HCT116 (cell line): Measurements from ENCODE around the gene ADK. TPM values are rescaled to one million over a fixed set of nuclear protein-coding genes. Genes with fewer than 3 reads are reported as not detected.
A peak's percentile ranks its signal among the peaks of the same experiment; 100 is the strongest.
"Not testable (repeated sequence)": the region's sequence is repeated elsewhere in the genome, so short reads cannot be mapped to it uniquely, and the experiment has no call there.

Experiments
- ATAC-seq: fragments of 200-7000 bp; cut with Tn5 transposase; 2 replicates; pipeline ENCODE4 v1.9.1; 2020; ENCODE audit warnings: mild to moderate bottlenecking, moderate library complexity
- BruUV-seq: library from RNA; stranded (reverse); fragments of 400-500 nt; replicated peaks from 2 replicates; lab custom pipeline; 2021; lab: Mats Ljungman, UMichigan
- CTCF ChIA-PET: fragments of 300-600 bp; sonication (Branson Sonifier 250); formaldehyde crosslinking; loops from one replicate; lab custom pipeline; 2021; ENCODE audit warnings: antibody characterized with exemption; lab: Charles Lee
- POLR2A ChIA-PET: fragments of 300-600, 350-600 bp; sonication (Branson Sonifier 250); formaldehyde crosslinking; loops from one replicate; lab custom pipeline; 2021; ENCODE audit warnings: antibody characterized with exemption; lab: Charles Lee
- RAD21 ChIA-PET, 2 experiments: fragments of 300-600 bp; sonication (Branson Sonifier 250); formaldehyde crosslinking; loops; one replicate each; lab custom pipeline; 2023; ENCODE audit warnings: low total read pairs in 2 of 2; ENCODE audit not compliant: uncharacterized antibody in 2 of 2, unreplicated experiment in 2 of 2, low non-redundant PET in 1 of 2; lab: Charles Lee
- DNase-seq: peaks from one replicate; pipeline ENCODE4 v3.0.0-alpha.2; 2010; ENCODE audit warnings: low read depth, low spot score
- H2AFZ ChIP-seq: fragments of 200-600 bp; shearing (Covaris generic), sonication (generic); 2 replicates; pipeline ENCODE4 v1.6.1; 2017; ENCODE audit warnings: low read depth, mixed run types, mixed read lengths, antibody characterized with exemption, low read length; ENCODE audit not compliant: poor library complexity, severe bottlenecking
- H3K27ac ChIP-seq: 2 replicates; pipeline ENCODE4 v1.5.1; 2012; ENCODE audit warnings: low read depth, low read length
- H3K27me3 ChIP-seq: fragments of 200-600 bp; sonication (generic); 2 replicates; pipeline ENCODE4 v1.6.1; 2016; ENCODE audit warnings: mixed run types, low read length, mixed read lengths; ENCODE audit not compliant: insufficient read depth
- H3K36me3 ChIP-seq, 2 experiments: fragments of 200-500 bp in 1 of 2; fragments of 200-600 bp in 1 of 2; sonication (Bioruptor generic) in 1 of 2; sonication (generic) in 1 of 2; 2 replicates each; pipeline versions ENCODE4 v1.5.1 to v1.6.1; 2014 to 2016; ENCODE audit warnings: low read length in 2 of 2, inconsistent platforms in 1 of 2, mixed read lengths in 1 of 2, mixed run types in 1 of 2; ENCODE audit not compliant: insufficient read depth in 2 of 2, control insufficient read depth in 1 of 2
- H3K4me1 ChIP-seq, 2 experiments: fragments of 200-600 bp in 1 of 2; sonication (generic) in 1 of 2; 2 replicates each; pipeline versions ENCODE4 v1.5.1 to v1.6.1; 2012 to 2017; ENCODE audit warnings: low read length in 2 of 2, inconsistent platforms in 1 of 2, mild to moderate bottlenecking in 1 of 2, mixed read lengths in 1 of 2, mixed run types in 1 of 2, moderate library complexity in 1 of 2; ENCODE audit not compliant: insufficient read depth in 2 of 2, control insufficient read depth in 1 of 2
- H3K4me2 ChIP-seq: fragments of 200-600 bp; sonication (generic); 2 replicates; pipeline ENCODE4 v1.6.1; 2017; ENCODE audit warnings: mixed run types, low read length, mixed read lengths
- H3K4me3 ChIP-seq, 2 experiments: fragments of 200-600 bp in 1 of 2; sonication (generic) in 1 of 2; replicated peaks in 1 of 2; 2 replicates each; pipeline ENCODE4 v1.5.1; 2011 to 2016; ENCODE audit warnings: low read length in 2 of 2, control low read depth in 1 of 2, low read depth in 1 of 2, mild to moderate bottlenecking in 1 of 2, mixed read lengths in 1 of 2, mixed run types in 1 of 2
- H3K79me2 ChIP-seq: fragments of 200-600 bp; sonication (generic); 2 replicates; pipeline ENCODE4 v1.6.1; 2017; ENCODE audit warnings: mild to moderate bottlenecking, mixed run types, low read length, moderate library complexity, mixed read lengths; ENCODE audit not compliant: insufficient read depth
- H3K9ac ChIP-seq: fragments of 200-600 bp; sonication (generic); 2 replicates; pipeline ENCODE4 v1.6.1; 2016; ENCODE audit warnings: low read length, mixed read lengths
- H3K9me2 ChIP-seq: fragments of 200-600 bp; sonication (generic), shearing (Covaris generic); 2 replicates; pipeline ENCODE4 v1.6.1; 2017; ENCODE audit warnings: mixed run types, mild to moderate bottlenecking, moderate library complexity; ENCODE audit not compliant: insufficient read depth
- H3K9me3 ChIP-seq, 2 experiments: fragments of 200-500 bp in 1 of 2; fragments of 200-600 bp in 1 of 2; sonication (Bioruptor generic) in 1 of 2; sonication (generic) in 1 of 2; 2 replicates each; pipeline ENCODE4 v1.6.1; 2014 to 2017; ENCODE audit warnings: low read length in 2 of 2, mixed read lengths in 2 of 2, inconsistent platforms in 1 of 2, low read depth in 1 of 2, mild to moderate bottlenecking in 1 of 2, mixed run types in 1 of 2, moderate library complexity in 1 of 2; ENCODE audit not compliant: control insufficient read depth in 1 of 2, insufficient read depth in 1 of 2
- H4K20me1 ChIP-seq: fragments of 200-600 bp; sonication (generic), shearing (Covaris generic); 2 replicates; pipeline ENCODE4 v1.6.1; 2017; ENCODE audit warnings: mixed run types, mild to moderate bottlenecking, moderate library complexity; ENCODE audit not compliant: insufficient read depth
- CEBPB ChIP-seq: IDR thresholded peaks from 2 replicates; pipeline ENCODE4 v1.6.1; 2012; ENCODE audit warnings: low read depth
- CTCF ChIP-seq, 3 experiments: fragments of 200-600 bp in 1 of 3; sonication (generic) in 1 of 3; IDR thresholded peaks in 2 of 3; conservative IDR thresholded peaks in 1 of 3; 2 replicates each; pipeline ENCODE4 v1.5.1; 2012 to 2017; ENCODE audit warnings: low read depth in 2 of 3, low read length in 2 of 3, antibody characterized with exemption in 1 of 3, borderline replicate concordance in 1 of 3, control low read depth in 1 of 3, mild to moderate bottlenecking in 1 of 3, mixed read lengths in 1 of 3, mixed run types in 1 of 3, moderate library complexity in 1 of 3; ENCODE audit not compliant: insufficient read depth in 1 of 3
- EGR1 ChIP-seq: IDR thresholded peaks from 2 replicates; pipeline ENCODE4 v1.6.1; 2012; ENCODE audit warnings: low read depth
- EZH2 ChIP-seq: fragments of 200-600 bp; sonication (generic); IDR thresholded peaks from 2 replicates; pipeline ENCODE4 v1.6.1; 2017; ENCODE audit warnings: antibody characterized with exemption, mixed run types
- POLR2AphosphoS5 ChIP-seq: IDR thresholded peaks from 2 replicates; pipeline ENCODE4 v1.6.1; 2011; ENCODE audit warnings: mild to moderate bottlenecking, low read depth, low read length, moderate library complexity
- RAD21 ChIP-seq: IDR thresholded peaks from 2 replicates; pipeline ENCODE4 v1.6.1; 2012; ENCODE audit warnings: low read depth, mild to moderate bottlenecking
- SIN3A ChIP-seq: IDR thresholded peaks from 2 replicates; pipeline ENCODE4 v1.6.1; 2012; ENCODE audit warnings: low read depth
- SP1 ChIP-seq: IDR thresholded peaks from 2 replicates; pipeline ENCODE4 v1.6.1; 2012; ENCODE audit warnings: low read depth
- SRF ChIP-seq: IDR thresholded peaks from 2 replicates; pipeline ENCODE4 v1.6.1; 2012; ENCODE audit warnings: low read depth
- TCF7L2 ChIP-seq: IDR thresholded peaks from 2 replicates; pipeline ENCODE4 v1.7.0; 2011; ENCODE audit warnings: borderline replicate concordance, inconsistent platforms; ENCODE audit not compliant: insufficient read depth, insufficient read length; ENCODE audit errors: extremely low read depth
- ZFX ChIP-seq: fragments of 450-650 bp; IDR thresholded peaks from 2 replicates; pipeline ENCODE4 v1.6.1; 2017
- ZNF274 ChIP-seq: fragments of 200-500 bp; sonication (Bioruptor generic); IDR thresholded peaks from 2 replicates; pipeline ENCODE4 v1.6.1; 2014; ENCODE audit warnings: mild to moderate bottlenecking, low read depth, low read length, inconsistent platforms
- intact Hi-C: fragments of 100-400 bp; cut with micrococcal nuclease; formaldehyde crosslinking; loops from 2 replicates; pipeline ENCODE4 v1.10.0; 2022
- total RNA-seq: library from RNA; stranded (reverse); gene quantifications from one replicate; pipeline ENCODE4 v1.2.1, GENCODE V29; 2021; ENCODE audit not compliant: unreplicated experiment

The ADK gene
- total RNA-seq, 1 experiment from 2014 or later, result 55.0 TPM

GRCh38 chr10:74496276-74496675, 345.3 kb downstream of the ADK start:
- intact Hi-C loops, H3K79me2 ChIP-seq, ATAC-seq, BruUV-seq, DNase-seq, H3K9me3 ChIP-seq, H3K27ac ChIP-seq, H3K27me3 ChIP-seq, H3K9me2 ChIP-seq, RAD21 ChIA-PET, POLR2A ChIA-PET, H3K9ac ChIP-seq, H4K20me1 ChIP-seq, H3K36me3 ChIP-seq, H3K4me3 ChIP-seq, H2AFZ ChIP-seq, CTCF ChIA-PET, H3K4me2 ChIP-seq: not testable (repeated sequence)
- H3K4me1 ChIP-seq, result peaks cover 10 to 14% of the 10 kb centered on the region in 2 experiments

- CTCF ChIA-PET, H2AFZ ChIP-seq, H4K20me1 ChIP-seq, ATAC-seq, H3K4me3 ChIP-seq, H3K9ac ChIP-seq, intact Hi-C loops, H3K36me3 ChIP-seq, H3K9me3 ChIP-seq, H3K9me2 ChIP-seq, BruUV-seq, DNase-seq, H3K27me3 ChIP-seq, H3K79me2 ChIP-seq, POLR2A ChIA-PET, RAD21 ChIA-PET, H3K27ac ChIP-seq, H3K4me2 ChIP-seq: not testable (repeated sequence)
- peaks cover 30 to 36% of the 10 kb centered on the region in 2 experiments for H3K4me1 ChIP-seq
Observed at GRCh38 chr10:74498664-74499063, 347.6 kb downstream of the ADK start.

- intact Hi-C loops, result no loop called here
- Histone ChIP-seq H3K36me3 (no peaks in the 10 kb centered on the region), H3K9me2 (no peaks in the 10 kb centered on the region), H3K4me1 (peaks cover 33 to 44% of the 10 kb centered on the region in 2 experiments), H3K4me2 (peak overlapping the region; percentile 8; the same call in 1 of the 2 replicates), H3K4me3 (no peak overlapping the region), H3K9ac (no peak overlapping the region), H3K9me3 (no peaks in the 10 kb centered on the region), H4K20me1 (no peaks in the 10 kb centered on the region), H3K27me3 (no peaks in the 10 kb centered on the region), H3K27ac (no peak overlapping the region), H3K79me2 (no peaks in the 10 kb centered on the region), H2AFZ (no peak overlapping the region)
- ATAC-seq, result no peak
- no TSS peak for BruUV-seq
- ChIA-PET RAD21 (no interaction called here), POLR2A (no interaction called here), CTCF (no interaction called here)
- DNase-seq, result no peak
- no peak for TF ChIP-seq ZNF274
- TF ChIP-seq EZH2, result no peak
- no peak for TF ChIP-seq TCF7L2
- no peak for TF ChIP-seq POLR2AphosphoS5
- no peak for TF ChIP-seq SRF
- no peak for TF ChIP-seq EGR1
- TF ChIP-seq RAD21, result no peak
- no peak for TF ChIP-seq CTCF (IDR thresholded peaks at IDR 0.05 in 2 of 3, conservative IDR thresholded peaks at IDR 0.05 in 1 of 3; ENCODE audit: borderline replicate concordance in 1 of 3, insufficient read depth in 1 of 3, low read depth in 2 of 3, low read length in 2 of 3)
- no peak for TF ChIP-seq CEBPB
- TF ChIP-seq ZFX, result no peak
- no peak for TF ChIP-seq SIN3A
- no peak for TF ChIP-seq SP1
Observed at GRCh38 chr10:74500026-74500704, 349.1 kb downstream of the ADK start.
